GM12892 (cell line): Measurements from ENCODE around the gene PGBD4.

ENCODE experiments used
- POLR2A ChIP-seq: IDR thresholded peaks from 2 replicates; pipeline ENCODE4 v1.6.1; 2011; ENCODE audit warnings: low read depth, low read length, control low read depth
- POLR2AphosphoS5 ChIP-seq: IDR thresholded peaks from 2 replicates; pipeline ENCODE4 v1.6.1; 2011; ENCODE audit warnings: low read depth, low read length, control low read depth

- TF ChIP-seq POLR2A (no peak), POLR2AphosphoS5 (no peak)
Observed at GRCh38 chr15:34056911-34057310, 45.0 kb upstream of the PGBD4 start.
